HCT116 (cell line): ENCODE results near the gene SLC47A2. TPM values are rescaled to one million over a fixed set of nuclear protein-coding genes. Genes with fewer than 3 reads are reported as not detected.

Experiments used
- ATAC-seq: fragments of 200-7000 bp; cut with Tn5 transposase; 2 replicates; pipeline ENCODE4 v1.9.1; 2020; ENCODE audit warnings: mild to moderate bottlenecking, moderate library complexity
- BruUV-seq: library from RNA; stranded (reverse); fragments of 400-500 nt; replicated peaks from 2 replicates; lab custom pipeline; 2021; lab: Mats Ljungman, UMichigan
- CTCF ChIA-PET: fragments of 300-600 bp; sonication (Branson Sonifier 250); formaldehyde crosslinking; loops from one replicate; lab custom pipeline; 2021; ENCODE audit warnings: antibody characterized with exemption; lab: Charles Lee
- POLR2A ChIA-PET: fragments of 300-600, 350-600 bp; sonication (Branson Sonifier 250); formaldehyde crosslinking; loops from one replicate; lab custom pipeline; 2021; ENCODE audit warnings: antibody characterized with exemption; lab: Charles Lee
- RAD21 ChIA-PET, 2 experiments: fragments of 300-600 bp; sonication (Branson Sonifier 250); formaldehyde crosslinking; loops; one replicate each; lab custom pipeline; 2023; ENCODE audit warnings: low total read pairs in 2 of 2; ENCODE audit not compliant: uncharacterized antibody in 2 of 2, unreplicated experiment in 2 of 2, low non-redundant PET in 1 of 2; lab: Charles Lee
- DNase-seq: peaks from one replicate; pipeline ENCODE4 v3.0.0-alpha.2; 2010; ENCODE audit warnings: low read depth, low spot score
- H2AFZ ChIP-seq: fragments of 200-600 bp; shearing (Covaris generic), sonication (generic); 2 replicates; pipeline ENCODE4 v1.6.1; 2017; ENCODE audit warnings: low read depth, mixed run types, mixed read lengths, antibody characterized with exemption, low read length; ENCODE audit not compliant: poor library complexity, severe bottlenecking
- H3K27ac ChIP-seq: 2 replicates; pipeline ENCODE4 v1.5.1; 2012; ENCODE audit warnings: low read depth, low read length
- H3K27me3 ChIP-seq: fragments of 200-600 bp; sonication (generic); 2 replicates; pipeline ENCODE4 v1.6.1; 2016; ENCODE audit warnings: mixed run types, low read length, mixed read lengths; ENCODE audit not compliant: insufficient read depth
- H3K36me3 ChIP-seq, 2 experiments: fragments of 200-500 bp in 1 of 2; fragments of 200-600 bp in 1 of 2; sonication (Bioruptor generic) in 1 of 2; sonication (generic) in 1 of 2; 2 replicates each; pipeline versions ENCODE4 v1.5.1 to v1.6.1; 2014 to 2016; ENCODE audit warnings: low read length in 2 of 2, inconsistent platforms in 1 of 2, mixed read lengths in 1 of 2, mixed run types in 1 of 2; ENCODE audit not compliant: insufficient read depth in 2 of 2, control insufficient read depth in 1 of 2
- H3K4me1 ChIP-seq, 2 experiments: fragments of 200-600 bp in 1 of 2; sonication (generic) in 1 of 2; 2 replicates each; pipeline versions ENCODE4 v1.5.1 to v1.6.1; 2012 to 2017; ENCODE audit warnings: low read length in 2 of 2, inconsistent platforms in 1 of 2, mild to moderate bottlenecking in 1 of 2, mixed read lengths in 1 of 2, mixed run types in 1 of 2, moderate library complexity in 1 of 2; ENCODE audit not compliant: insufficient read depth in 2 of 2, control insufficient read depth in 1 of 2
- H3K4me2 ChIP-seq: fragments of 200-600 bp; sonication (generic); 2 replicates; pipeline ENCODE4 v1.6.1; 2017; ENCODE audit warnings: mixed run types, low read length, mixed read lengths
- H3K4me3 ChIP-seq, 2 experiments: fragments of 200-600 bp in 1 of 2; sonication (generic) in 1 of 2; replicated peaks in 1 of 2; 2 replicates each; pipeline ENCODE4 v1.5.1; 2011 to 2016; ENCODE audit warnings: low read length in 2 of 2, control low read depth in 1 of 2, low read depth in 1 of 2, mild to moderate bottlenecking in 1 of 2, mixed read lengths in 1 of 2, mixed run types in 1 of 2
- H3K79me2 ChIP-seq: fragments of 200-600 bp; sonication (generic); 2 replicates; pipeline ENCODE4 v1.6.1; 2017; ENCODE audit warnings: mild to moderate bottlenecking, mixed run types, low read length, moderate library complexity, mixed read lengths; ENCODE audit not compliant: insufficient read depth
- H3K9ac ChIP-seq: fragments of 200-600 bp; sonication (generic); 2 replicates; pipeline ENCODE4 v1.6.1; 2016; ENCODE audit warnings: low read length, mixed read lengths
- H3K9me2 ChIP-seq: fragments of 200-600 bp; sonication (generic), shearing (Covaris generic); 2 replicates; pipeline ENCODE4 v1.6.1; 2017; ENCODE audit warnings: mixed run types, mild to moderate bottlenecking, moderate library complexity; ENCODE audit not compliant: insufficient read depth
- H3K9me3 ChIP-seq, 2 experiments: fragments of 200-500 bp in 1 of 2; fragments of 200-600 bp in 1 of 2; sonication (Bioruptor generic) in 1 of 2; sonication (generic) in 1 of 2; 2 replicates each; pipeline ENCODE4 v1.6.1; 2014 to 2017; ENCODE audit warnings: low read length in 2 of 2, mixed read lengths in 2 of 2, inconsistent platforms in 1 of 2, low read depth in 1 of 2, mild to moderate bottlenecking in 1 of 2, mixed run types in 1 of 2, moderate library complexity in 1 of 2; ENCODE audit not compliant: control insufficient read depth in 1 of 2, insufficient read depth in 1 of 2
- H4K20me1 ChIP-seq: fragments of 200-600 bp; sonication (generic), shearing (Covaris generic); 2 replicates; pipeline ENCODE4 v1.6.1; 2017; ENCODE audit warnings: mixed run types, mild to moderate bottlenecking, moderate library complexity; ENCODE audit not compliant: insufficient read depth
- ATF3 ChIP-seq: IDR thresholded peaks from 2 replicates; pipeline ENCODE4 v1.6.1; 2012
- CBX3 ChIP-seq: IDR thresholded peaks from 2 replicates; pipeline ENCODE4 v1.6.1; 2012; ENCODE audit warnings: low read depth
- EGR1 ChIP-seq: IDR thresholded peaks from 2 replicates; pipeline ENCODE4 v1.6.1; 2012; ENCODE audit warnings: low read depth
- ELF1 ChIP-seq: IDR thresholded peaks from 2 replicates; pipeline ENCODE4 v1.6.1; 2012; ENCODE audit warnings: low read depth, borderline replicate concordance
- EZH2phosphoT487 ChIP-seq: fragments of 200-600 bp; IDR thresholded peaks from 2 replicates; pipeline ENCODE4 v1.6.1; 2018; ENCODE audit warnings: antibody characterized with exemption, borderline replicate concordance
- FOSL1 ChIP-seq: IDR thresholded peaks from 2 replicates; pipeline ENCODE4 v1.6.1; 2012; ENCODE audit warnings: low read depth
- MAX ChIP-seq: IDR thresholded peaks from 2 replicates; pipeline ENCODE4 v1.6.1; 2012
- POLR2A ChIP-seq: IDR thresholded peaks from 2 replicates; pipeline ENCODE4 v1.7.0; 2011; ENCODE audit warnings: borderline replicate concordance; ENCODE audit not compliant: insufficient read depth, insufficient read length; ENCODE audit errors: extremely low read depth
- POLR2AphosphoS5 ChIP-seq: IDR thresholded peaks from 2 replicates; pipeline ENCODE4 v1.6.1; 2011; ENCODE audit warnings: mild to moderate bottlenecking, low read depth, low read length, moderate library complexity
- RAD21 ChIP-seq: IDR thresholded peaks from 2 replicates; pipeline ENCODE4 v1.6.1; 2012; ENCODE audit warnings: low read depth, mild to moderate bottlenecking
- SIN3A ChIP-seq: IDR thresholded peaks from 2 replicates; pipeline ENCODE4 v1.6.1; 2012; ENCODE audit warnings: low read depth
- SP1 ChIP-seq: IDR thresholded peaks from 2 replicates; pipeline ENCODE4 v1.6.1; 2012; ENCODE audit warnings: low read depth
- SRF ChIP-seq: IDR thresholded peaks from 2 replicates; pipeline ENCODE4 v1.6.1; 2012; ENCODE audit warnings: low read depth
- TCF7L2 ChIP-seq: IDR thresholded peaks from 2 replicates; pipeline ENCODE4 v1.7.0; 2011; ENCODE audit warnings: borderline replicate concordance, inconsistent platforms; ENCODE audit not compliant: insufficient read depth, insufficient read length; ENCODE audit errors: extremely low read depth
- YY1 ChIP-seq: IDR thresholded peaks from 2 replicates; pipeline ENCODE4 v1.6.1; 2011; ENCODE audit warnings: low read length, low read depth, moderate library complexity, mild to moderate bottlenecking; ENCODE audit not compliant: insufficient replicate concordance; ENCODE audit errors: extremely low read depth
- ZFX ChIP-seq: fragments of 450-650 bp; IDR thresholded peaks from 2 replicates; pipeline ENCODE4 v1.6.1; 2017
- ZNF274 ChIP-seq: fragments of 200-500 bp; sonication (Bioruptor generic); IDR thresholded peaks from 2 replicates; pipeline ENCODE4 v1.6.1; 2014; ENCODE audit warnings: mild to moderate bottlenecking, low read depth, low read length, inconsistent platforms
- intact Hi-C: fragments of 100-400 bp; cut with micrococcal nuclease; formaldehyde crosslinking; loops from 2 replicates; pipeline ENCODE4 v1.10.0; 2022
- total RNA-seq: library from RNA; stranded (reverse); gene quantifications from one replicate; pipeline ENCODE4 v1.2.1, GENCODE V29; 2021; ENCODE audit not compliant: unreplicated experiment
- TF ChIP-seq, protein P1 (sequence below): IDR thresholded peaks from 2 replicates; pipeline ENCODE4 v1.6.1; 2011; ENCODE audit warnings: mild to moderate bottlenecking, low read length, moderate library complexity; ENCODE audit not compliant: insufficient replicate concordance; ENCODE audit errors: extremely low read depth
- TF ChIP-seq, protein P2 (sequence below): IDR thresholded peaks from 2 replicates; pipeline ENCODE4 v1.6.1; 2012; ENCODE audit warnings: low read depth

Gene SLC47A2
- total RNA-seq, 1 experiment from 2014 or later: not detected

GRCh38 chr17:19757536-19758180 lies 41.3 kb upstream of the SLC47A2 start:
- H3K4me2 ChIP-seq: no peak overlapping the region
- H3K9me2 ChIP-seq: no peaks in the 10 kb centered on the region
- no peak overlapping the region for H3K9ac ChIP-seq
- no peak overlapping the region for H3K27ac ChIP-seq
- H4K20me1 ChIP-seq: no peaks in the 10 kb centered on the region
- no peaks in the 10 kb centered on the region for H3K79me2 ChIP-seq
- no peak for TF ChIP-seq YY1
- TF ChIP-seq SP1: no peak
- no peak for TF ChIP-seq ZFX
- no peak for TF ChIP-seq ATF3
- no peak for TF ChIP-seq POLR2AphosphoS5
- TF ChIP-seq SIN3A: no peak
- TF ChIP-seq RAD21: no peak
- TF ChIP-seq TCF7L2: no peak
- TF ChIP-seq, protein P1, sequence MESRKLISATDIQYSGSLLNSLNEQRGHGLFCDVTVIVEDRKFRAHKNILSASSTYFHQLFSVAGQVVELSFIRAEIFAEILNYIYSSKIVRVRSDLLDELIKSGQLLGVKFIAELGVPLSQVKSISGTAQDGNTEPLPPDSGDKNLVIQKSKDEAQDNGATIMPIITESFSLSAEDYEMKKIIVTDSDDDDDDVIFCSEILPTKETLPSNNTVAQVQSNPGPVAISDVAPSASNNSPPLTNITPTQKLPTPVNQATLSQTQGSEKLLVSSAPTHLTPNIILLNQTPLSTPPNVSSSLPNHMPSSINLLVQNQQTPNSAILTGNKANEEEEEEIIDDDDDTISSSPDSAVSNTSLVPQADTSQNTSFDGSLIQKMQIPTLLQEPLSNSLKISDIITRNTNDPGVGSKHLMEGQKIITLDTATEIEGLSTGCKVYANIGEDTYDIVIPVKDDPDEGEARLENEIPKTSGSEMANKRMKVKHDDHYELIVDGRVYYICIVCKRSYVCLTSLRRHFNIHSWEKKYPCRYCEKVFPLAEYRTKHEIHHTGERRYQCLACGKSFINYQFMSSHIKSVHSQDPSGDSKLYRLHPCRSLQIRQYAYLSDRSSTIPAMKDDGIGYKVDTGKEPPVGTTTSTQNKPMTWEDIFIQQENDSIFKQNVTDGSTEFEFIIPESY: no peak
- no peak for TF ChIP-seq MAX
- TF ChIP-seq FOSL1: no peak
- no peak for TF ChIP-seq CBX3
- TF ChIP-seq SRF: no peak
- TF ChIP-seq ELF1: no peak
- TF ChIP-seq EZH2phosphoT487: no peak
- TF ChIP-seq, protein P2, sequence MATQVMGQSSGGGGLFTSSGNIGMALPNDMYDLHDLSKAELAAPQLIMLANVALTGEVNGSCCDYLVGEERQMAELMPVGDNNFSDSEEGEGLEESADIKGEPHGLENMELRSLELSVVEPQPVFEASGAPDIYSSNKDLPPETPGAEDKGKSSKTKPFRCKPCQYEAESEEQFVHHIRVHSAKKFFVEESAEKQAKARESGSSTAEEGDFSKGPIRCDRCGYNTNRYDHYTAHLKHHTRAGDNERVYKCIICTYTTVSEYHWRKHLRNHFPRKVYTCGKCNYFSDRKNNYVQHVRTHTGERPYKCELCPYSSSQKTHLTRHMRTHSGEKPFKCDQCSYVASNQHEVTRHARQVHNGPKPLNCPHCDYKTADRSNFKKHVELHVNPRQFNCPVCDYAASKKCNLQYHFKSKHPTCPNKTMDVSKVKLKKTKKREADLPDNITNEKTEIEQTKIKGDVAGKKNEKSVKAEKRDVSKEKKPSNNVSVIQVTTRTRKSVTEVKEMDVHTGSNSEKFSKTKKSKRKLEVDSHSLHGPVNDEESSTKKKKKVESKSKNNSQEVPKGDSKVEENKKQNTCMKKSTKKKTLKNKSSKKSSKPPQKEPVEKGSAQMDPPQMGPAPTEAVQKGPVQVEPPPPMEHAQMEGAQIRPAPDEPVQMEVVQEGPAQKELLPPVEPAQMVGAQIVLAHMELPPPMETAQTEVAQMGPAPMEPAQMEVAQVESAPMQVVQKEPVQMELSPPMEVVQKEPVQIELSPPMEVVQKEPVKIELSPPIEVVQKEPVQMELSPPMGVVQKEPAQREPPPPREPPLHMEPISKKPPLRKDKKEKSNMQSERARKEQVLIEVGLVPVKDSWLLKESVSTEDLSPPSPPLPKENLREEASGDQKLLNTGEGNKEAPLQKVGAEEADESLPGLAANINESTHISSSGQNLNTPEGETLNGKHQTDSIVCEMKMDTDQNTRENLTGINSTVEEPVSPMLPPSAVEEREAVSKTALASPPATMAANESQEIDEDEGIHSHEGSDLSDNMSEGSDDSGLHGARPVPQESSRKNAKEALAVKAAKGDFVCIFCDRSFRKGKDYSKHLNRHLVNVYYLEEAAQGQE: no peak
- no peak for TF ChIP-seq EGR1
- no peak for TF ChIP-seq POLR2A
- TF ChIP-seq ZNF274: no peak
- POLR2A ChIA-PET: no interaction called here
- H3K36me3 ChIP-seq: no peaks in the 10 kb centered on the region
- no peaks in the 10 kb centered on the region for H3K9me3 ChIP-seq
- DNase-seq (no peak), ATAC-seq (no peak)
- no TSS peak for BruUV-seq
- no peak overlapping the region for H3K4me3 ChIP-seq
- RAD21 ChIA-PET: no interaction called here
- intact Hi-C loops: no loop called here
- peaks cover 21 to 30% of the 10 kb centered on the region in 2 experiments for H3K4me1 ChIP-seq
- no peaks in the 10 kb centered on the region for H3K27me3 ChIP-seq
- H2AFZ ChIP-seq: no peak overlapping the region
- CTCF ChIA-PET: interaction anchor here (1.5 kb wide), 1 partner anchor 395 kb away, joined by 3 read pairs; the partner anchor contains the start of gene B9D1
